ENCODE results near the gene ARHGEF11.

- TF ChIP-seq, protein P1, sequence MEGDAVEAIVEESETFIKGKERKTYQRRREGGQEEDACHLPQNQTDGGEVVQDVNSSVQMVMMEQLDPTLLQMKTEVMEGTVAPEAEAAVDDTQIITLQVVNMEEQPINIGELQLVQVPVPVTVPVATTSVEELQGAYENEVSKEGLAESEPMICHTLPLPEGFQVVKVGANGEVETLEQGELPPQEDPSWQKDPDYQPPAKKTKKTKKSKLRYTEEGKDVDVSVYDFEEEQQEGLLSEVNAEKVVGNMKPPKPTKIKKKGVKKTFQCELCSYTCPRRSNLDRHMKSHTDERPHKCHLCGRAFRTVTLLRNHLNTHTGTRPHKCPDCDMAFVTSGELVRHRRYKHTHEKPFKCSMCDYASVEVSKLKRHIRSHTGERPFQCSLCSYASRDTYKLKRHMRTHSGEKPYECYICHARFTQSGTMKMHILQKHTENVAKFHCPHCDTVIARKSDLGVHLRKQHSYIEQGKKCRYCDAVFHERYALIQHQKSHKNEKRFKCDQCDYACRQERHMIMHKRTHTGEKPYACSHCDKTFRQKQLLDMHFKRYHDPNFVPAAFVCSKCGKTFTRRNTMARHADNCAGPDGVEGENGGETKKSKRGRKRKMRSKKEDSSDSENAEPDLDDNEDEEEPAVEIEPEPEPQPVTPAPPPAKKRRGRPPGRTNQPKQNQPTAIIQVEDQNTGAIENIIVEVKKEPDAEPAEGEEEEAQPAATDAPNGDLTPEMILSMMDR (conservative IDR thresholded peaks at IDR 0.05), result no peak
- no peak for TF ChIP-seq ZFX (IDR thresholded peaks at IDR 0.05)
These were observed 103.9 kb downstream of the ARHGEF11 start for GRCh38 chr1:156941675-156942074.
